Hematopoietic multipotent progenitor cell treated with erythropoietin and hydrocortisone succinate and interleukin-3 and kit ligand, for 15 days (in vitro differentiated cells): ENCODE results near the gene ITGA11.

ENCODE experiments used
- DNase-seq: peaks from one replicate; pipeline ENCODE4 v3.0.0-alpha.2; 2015; ENCODE audit warnings: low spot score

Gene ITGA11

DNA sequence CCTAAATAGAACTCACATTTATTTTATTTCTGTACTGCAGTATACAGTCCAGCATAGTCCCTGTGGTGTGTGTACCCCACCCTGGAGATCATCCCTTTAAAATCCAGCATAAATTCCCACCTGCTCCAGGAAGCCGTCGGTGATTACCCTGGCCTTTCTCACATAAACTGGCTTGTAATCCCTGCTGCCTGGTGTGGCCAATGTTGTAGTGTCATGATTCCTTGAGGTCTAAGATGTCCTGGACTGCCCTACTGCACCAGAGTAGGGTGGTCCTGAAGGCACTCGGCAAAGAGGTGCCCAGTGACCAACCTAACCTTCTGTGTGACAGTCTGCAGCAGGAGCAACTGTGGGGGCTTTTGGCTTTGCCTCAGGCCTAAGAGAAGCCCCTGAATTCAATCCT lies 58.9 kb downstream of the ITGA11 start:
- no peak for DNase-seq

DNA sequence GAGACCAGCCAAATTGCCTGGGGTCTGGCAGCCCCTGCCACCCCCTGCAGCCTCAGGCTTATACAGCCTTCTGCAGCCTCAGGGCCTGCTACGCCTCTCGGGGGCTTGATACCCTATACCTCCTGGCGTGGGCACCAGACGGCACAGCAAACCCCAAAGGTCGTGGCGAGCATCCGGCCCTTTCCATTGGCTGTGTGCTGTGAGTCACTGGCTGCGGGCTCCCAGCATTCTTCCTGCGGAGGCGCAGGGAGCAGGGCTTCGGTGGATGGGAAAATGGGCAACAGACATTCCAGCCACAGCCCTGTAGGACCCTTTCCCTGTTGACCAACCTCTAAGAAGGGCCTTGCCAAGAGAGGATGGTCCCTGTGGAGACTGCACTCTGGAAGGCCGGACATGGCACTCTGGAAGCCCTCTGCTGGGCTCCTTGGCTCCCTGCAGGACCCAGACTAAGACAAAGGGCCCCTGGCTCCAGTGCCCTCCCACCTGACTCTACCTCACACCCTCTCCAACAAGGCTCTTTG lies 59.6 kb downstream of the ITGA11 start:
- DNase-seq = no peak

DNA sequence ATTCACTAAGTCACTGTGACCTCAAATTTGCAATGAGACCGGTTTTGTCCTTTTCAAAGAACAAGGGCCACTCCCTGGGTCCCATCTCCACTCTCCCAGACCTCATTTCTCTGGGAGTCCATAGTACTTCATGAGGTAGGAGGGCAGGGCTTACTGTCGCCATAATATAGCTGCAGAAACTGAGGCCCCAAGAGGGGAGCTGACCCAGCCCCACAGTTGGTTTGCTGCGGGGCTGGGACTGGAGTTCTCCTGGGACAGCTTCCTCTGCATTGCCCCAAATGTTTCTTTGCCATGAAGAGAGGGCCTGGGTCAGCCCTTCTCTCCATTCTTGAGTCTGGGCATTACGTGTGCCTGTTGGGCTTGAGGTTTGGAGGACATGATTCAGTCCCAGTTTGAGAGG lies 60.1 kb downstream of the ITGA11 start:
- no peak for DNase-seq

- no peak for DNase-seq
Measured at GRCh38 chr15:68371160-68371559, 60.8 kb downstream of the ITGA11 start.

- DNase-seq = no peak
Measured at GRCh38 chr15:68370768-68371151, 61.2 kb downstream of the ITGA11 start.

GRCh38 chr15:68369931-68370767 lies 61.8 kb downstream of the ITGA11 start:
- DNase-seq = no peak

DNA sequence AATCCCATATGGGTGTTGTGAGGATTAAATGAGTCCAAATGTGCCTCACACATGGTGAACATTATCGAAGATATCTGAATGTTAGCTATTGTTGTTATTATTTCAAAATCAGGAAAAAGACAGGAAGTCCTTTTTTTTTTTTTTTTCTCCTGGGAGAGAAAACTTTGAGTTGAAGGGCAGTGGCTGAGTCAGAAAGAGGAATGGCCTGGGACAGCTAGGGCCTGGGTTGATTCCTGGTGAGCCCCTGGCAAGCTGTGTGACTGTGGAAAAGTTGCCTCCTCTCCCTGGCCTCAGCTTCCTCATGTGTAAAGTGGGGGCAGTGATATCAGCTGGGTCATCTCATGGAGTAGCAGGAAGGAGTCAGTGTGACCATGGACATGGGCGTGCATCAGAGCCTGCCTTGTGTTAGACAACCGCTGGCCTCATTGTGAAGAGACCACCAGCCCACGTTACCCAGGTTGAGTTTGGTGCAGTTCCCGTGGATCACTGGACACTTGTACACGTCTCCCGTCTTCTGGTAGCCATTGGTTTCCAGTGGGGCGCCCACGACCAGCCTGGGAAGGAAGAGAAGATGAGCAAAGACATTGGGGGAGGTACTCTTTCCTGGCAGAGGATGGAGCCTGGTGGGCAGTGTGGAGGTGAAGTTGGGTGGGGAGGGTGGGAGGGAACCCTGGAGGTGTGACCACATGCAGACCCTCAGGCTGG lies 63.1 kb downstream of the ITGA11 start:
- DNase-seq = no peak

DNA sequence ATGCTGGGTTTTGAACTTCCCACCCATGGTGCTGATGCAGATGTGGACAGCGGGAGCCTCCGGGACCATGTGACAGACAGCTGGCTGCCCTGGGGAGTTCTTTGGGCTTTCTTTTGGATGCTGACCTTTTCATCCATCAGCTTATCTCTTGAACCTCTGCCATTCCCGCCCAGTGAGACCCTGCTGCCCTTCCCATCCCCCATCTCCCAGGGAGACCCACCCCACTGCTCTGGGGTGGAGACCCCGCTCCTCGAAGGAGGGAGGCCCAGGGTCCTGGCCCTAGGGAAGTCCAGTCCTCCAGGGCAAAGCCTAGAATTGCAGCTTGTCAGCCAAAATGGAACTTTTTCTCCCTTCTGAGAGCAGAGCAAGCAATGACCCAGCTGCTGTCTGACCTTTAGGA lies 64.0 kb downstream of the ITGA11 start:
- no peak for DNase-seq

DNA sequence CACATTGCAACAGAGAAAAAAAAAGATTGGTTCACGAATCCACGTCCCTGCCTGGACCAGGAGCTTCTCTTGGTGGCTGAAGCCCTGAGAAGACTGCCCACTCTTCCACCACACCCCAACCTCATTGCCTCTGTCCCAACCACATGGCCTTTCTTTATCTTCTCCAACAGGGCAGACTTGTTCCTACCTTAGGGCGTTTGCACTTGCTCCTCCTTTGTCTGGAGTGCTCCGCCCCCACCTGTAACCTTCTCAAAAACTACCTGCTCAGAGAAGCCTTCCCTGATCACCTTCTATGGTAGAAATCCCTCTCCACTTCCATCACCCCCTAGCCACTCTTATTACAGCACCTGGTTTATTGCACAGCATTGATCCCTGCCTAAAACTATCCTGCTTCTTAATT lies 64.7 kb downstream of the ITGA11 start:
- DNase-seq = no peak

DNA sequence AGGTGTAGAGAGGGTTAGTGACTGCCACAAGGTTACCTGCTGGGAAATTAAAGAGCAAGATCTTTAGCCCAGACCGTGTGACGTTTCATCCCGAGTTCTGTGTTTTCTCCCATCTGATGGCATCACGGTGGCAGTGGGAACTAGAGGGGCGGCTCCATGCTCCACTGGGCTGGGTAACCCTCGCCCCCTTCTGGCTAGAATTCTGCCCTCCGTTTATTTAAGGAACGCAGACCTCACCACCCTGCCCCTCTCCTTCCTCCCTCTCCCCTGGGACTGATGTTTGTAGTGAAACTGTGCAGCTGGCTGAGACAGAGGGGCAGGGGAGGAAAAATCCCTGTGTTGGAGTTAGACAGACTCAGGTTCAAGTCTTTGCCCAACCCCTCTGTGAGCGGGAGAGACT lies 65.6 kb downstream of the ITGA11 start:
- no peak for DNase-seq

DNA sequence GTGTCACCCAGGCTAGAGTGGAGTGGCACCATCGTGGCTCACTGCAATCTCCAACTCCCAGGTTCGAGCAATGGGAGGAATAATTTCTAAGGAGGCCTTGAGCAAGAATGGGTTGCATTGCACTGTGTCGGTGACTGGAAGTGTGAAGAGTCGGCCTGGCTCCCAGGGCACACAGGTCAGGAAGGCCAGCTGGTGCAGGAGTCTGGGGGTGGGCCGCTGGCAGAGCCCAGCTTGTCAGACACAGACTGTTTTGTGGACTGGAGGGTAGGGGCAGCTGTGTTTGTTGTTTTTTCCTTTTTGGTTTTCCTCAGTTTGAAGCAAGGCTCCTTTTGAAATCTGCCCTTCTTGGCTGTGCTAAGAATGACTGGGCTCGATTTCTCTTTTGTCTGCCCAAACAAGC lies 66.2 kb downstream of the ITGA11 start:
- no peak for DNase-seq

- no peak for DNase-seq
Measured at GRCh38 chr15:68365140-68365745, 66.7 kb downstream of the ITGA11 start.

DNA sequence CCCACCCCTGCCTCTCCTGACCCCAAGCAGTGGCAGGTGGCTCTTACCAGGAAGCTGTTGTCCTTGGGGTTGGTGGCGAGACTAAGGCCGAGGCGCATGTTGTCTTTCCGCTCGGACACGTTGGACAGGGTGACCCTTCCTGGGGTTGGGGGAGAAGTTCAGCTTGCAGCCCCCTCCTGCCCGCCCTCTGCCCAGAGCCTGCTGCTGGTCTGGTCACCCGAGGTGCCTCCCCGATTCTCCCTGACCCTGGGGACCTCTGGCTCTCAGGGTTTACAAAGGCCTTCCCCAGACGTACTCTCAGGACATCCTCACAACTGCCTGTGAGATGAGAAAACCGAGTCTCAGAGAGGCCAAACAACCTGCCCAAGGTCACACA lies 67.3 kb downstream of the ITGA11 start:
- DNase-seq = no peak

DNA sequence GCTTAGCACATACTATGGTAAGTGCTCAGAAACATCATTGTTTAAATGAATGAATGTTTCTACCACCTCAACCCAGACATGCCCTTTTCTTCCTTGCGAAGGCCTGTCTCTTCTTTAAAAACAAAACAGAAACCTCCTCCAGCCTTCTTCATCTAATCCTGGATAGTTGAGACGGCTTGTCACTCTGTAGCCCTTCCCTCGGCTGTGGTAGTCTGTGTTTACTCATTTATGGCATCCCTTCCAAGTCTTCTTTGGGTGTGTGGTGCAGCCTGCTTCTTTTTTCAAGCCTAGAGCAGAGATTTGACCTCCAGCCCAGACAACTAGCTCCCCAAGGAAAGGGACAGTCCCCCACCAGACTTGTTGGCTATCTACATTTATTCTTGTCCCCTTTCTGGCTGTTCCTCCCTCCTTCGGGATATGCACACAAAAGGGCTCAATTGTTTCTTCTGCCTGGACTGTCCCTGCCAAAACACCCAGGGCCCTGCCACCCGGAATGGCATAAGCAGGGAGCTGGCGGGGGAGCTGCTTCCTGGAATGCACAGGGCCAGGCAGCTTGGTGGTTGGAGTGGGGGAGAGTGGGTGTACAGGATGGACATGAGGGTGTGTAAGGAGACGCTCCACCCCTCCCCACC lies 67.8 kb downstream of the ITGA11 start:
- DNase-seq = no peak

DNA sequence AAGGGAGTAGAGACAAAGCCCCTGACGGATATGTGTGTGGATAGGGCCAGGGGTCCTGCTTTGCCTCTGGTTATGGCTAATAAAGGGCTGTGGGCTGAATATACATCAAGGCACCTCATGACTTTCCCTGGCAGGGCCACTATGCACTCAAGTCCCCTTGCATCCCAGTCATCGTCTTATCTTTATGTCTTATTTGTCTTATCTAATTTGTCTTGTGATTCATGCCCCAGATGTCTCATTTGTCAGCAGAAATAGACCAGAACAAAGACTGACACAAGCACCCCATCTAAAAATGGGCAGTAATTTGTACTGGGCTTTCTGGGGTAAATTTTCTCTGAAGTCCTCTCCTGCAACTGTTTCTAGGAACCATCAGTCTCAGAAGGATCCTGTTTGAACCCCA lies 68.6 kb downstream of the ITGA11 start:
- no peak for DNase-seq

DNA sequence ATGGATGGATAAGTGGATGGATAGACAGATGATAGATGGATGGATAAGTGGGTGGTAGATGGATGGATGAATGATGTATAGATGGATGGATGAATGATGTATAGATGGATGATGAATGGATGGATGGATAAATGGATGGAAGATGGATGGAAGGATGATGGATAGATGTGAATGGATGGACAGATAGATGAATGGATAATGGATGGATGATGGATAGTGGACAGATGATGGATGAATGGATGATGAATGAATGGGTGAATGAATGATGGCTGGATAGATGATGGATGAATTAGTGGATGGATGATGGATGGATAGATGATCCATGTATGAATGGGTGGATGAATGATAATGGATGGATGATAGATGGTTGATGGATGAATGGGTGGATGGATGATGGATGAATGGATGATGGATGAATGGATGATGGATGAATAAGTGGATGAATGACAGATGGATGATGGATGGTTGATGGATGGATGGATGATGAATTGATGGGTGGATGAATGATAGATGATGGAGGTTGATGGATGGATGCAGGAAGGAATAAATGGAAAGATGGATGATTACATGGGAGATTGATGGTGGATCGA lies 69.3 kb downstream of the ITGA11 start:
- DNase-seq = no peak

DNA sequence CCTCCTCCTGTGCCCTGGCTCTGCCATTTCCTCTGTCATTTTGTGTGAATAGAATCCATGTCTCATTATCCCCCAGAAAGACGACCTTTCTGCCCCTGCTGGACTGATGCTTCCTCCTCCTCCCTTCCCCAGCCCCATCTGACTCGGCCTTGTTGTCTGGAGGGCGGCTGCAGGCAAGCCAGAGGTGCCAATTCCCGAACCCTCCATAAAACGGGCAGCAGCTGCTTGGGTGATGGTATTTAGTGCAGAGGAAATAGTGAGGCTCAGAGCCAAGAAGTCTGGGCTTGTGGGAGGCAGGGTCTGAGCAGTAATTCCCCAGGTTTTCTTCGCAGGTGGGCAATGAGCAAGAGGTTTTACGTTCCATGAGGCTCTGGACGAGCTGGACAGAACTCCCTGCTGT lies 71.2 kb downstream of the ITGA11 start:
- DNase-seq = no peak

DNA sequence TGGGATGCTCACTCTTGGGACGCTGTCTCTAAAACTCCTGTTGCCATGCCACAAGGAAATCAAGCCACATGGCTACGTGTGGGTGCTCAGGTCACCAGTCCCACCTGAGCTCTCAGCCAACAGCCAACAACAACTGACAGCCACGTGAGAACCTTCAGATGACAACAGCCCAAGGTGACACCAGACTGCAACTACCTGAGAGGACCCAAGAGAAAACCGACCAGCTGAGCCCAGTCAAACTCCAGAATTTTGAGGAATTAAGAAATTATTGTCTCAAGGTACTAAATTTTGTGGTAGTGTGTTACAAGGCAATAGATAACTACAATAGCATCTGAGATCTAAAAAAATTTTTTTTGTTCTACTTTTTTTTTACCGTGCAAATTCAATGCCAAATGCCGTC lies 75.2 kb downstream of the ITGA11 start:
- DNase-seq = no peak

DNA sequence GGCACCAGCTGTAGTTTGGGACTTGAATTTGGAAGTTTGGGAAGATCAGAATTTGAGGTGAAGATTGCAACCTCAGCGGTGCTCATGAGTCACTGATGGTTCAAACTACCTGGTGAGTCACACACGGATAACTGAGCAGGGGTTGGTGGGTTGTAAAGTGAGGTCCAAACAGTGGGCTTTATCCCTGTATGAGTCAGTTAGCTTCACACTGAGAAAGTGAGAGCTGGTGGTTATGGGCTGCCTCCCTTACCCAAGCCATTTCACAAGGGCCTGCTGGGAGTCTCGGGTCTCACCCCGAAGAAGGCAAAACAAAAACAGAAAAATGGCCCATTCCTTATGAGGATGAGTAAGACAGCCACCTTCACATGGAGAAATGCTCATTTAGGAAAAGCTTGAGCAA lies 77.0 kb downstream of the ITGA11 start:
- no peak for DNase-seq

GRCh38 chr15:68354268-68354667 lies 77.7 kb downstream of the ITGA11 start:
- DNase-seq = no peak

- no peak for DNase-seq
Measured at GRCh38 chr15:68353421-68354135, 78.4 kb downstream of the ITGA11 start.
